ENCODE data around the gene DAPK1. TPM values are rescaled to one million over a fixed set of nuclear protein-coding genes. Genes with fewer than 3 reads are reported as not detected.

The DAPK1 gene
- total RNA-seq, 1 experiment from 2014 or later = 103 TPM

Other genes with a start within 250 kb of the DAPK1 start
- gene CTSL, start 228.3 kb downstream of the DAPK1 start, total RNA-seq (2014; rRNA removed; shearing (Covaris generic)) = 393 and 445 TPM in 2 replicates

Measured in SJSA1 (cell line).